ENCODE data around the gene TOX4. TPM values are rescaled to one million over a fixed set of nuclear protein-coding genes. Genes with fewer than 3 reads are reported as not detected.

The TOX4 gene
- total and polyA plus RNA-seq, 2 of the 4 experiments (the other 2 are of a cell fraction), result 26.7 to 56.6 TPM

GRCh38 chr14:21501568-21501967 lies 24.6 kb downstream of the TOX4 start:
- POLR2A ChIA-PET (ENCODE audit: unreplicated experiment), result no interaction called here

More at GRCh38 chr14:21501568-21501967, 24.6 kb downstream of the TOX4 start:
- Histone ChIP-seq H2AFZ (replicated peaks; ENCODE audit: low read length, poor library complexity) (no peak overlapping the region), H3K4me1 (ENCODE audit: control insufficient read depth, insufficient read depth, low read length) (peaks cover 1% of the 10 kb centered on the region), H3K23ac (ENCODE audit: low read depth, low read length) (no peak overlapping the region), H2AK5ac (ENCODE audit: low read depth, low read length) (no peak overlapping the region), H3K4ac (ENCODE audit: low read depth, low read length) (no peak overlapping the region), H2BK5ac (ENCODE audit: low read depth, low read length, poor library complexity, severe bottlenecking) (no peak overlapping the region), H2BK20ac (ENCODE audit: low read depth, low read length) (no peak overlapping the region), H3K18ac (ENCODE audit: low read depth, low read length) (no peak overlapping the region), H4K5ac (ENCODE audit: low read depth, low read length) (no peak overlapping the region), H4K20me1 (ENCODE audit: insufficient read depth, low read length) (no peaks in the 10 kb centered on the region), H3K27me3 (ENCODE audit: control insufficient read depth, insufficient read depth, low read length) (no peaks in the 10 kb centered on the region), H3K56ac (ENCODE audit: extremely low read depth, insufficient read depth, low read length) (no peak overlapping the region), H3K9me1 (ENCODE audit: insufficient read depth, low read length) (peaks cover 7% of the 10 kb centered on the region; the same call in 1 of the 2 replicates), H2BK120ac (ENCODE audit: low read depth, low read length) (no peak overlapping the region), H3K9me3 (ENCODE audit: control insufficient read depth, insufficient read depth, low read length) (no peaks in the 10 kb centered on the region), H4K91ac (ENCODE audit: insufficient read depth, low read depth, low read length) (no peak overlapping the region), H3K4me2 (ENCODE audit: low read depth, low read length) (no peak overlapping the region), H3K36me3 (ENCODE audit: control insufficient read depth, insufficient read depth, low read length) (peaks cover 42% of the 10 kb centered on the region), H3K4me3 (ENCODE audit: insufficient read depth, low read depth, low read length) (no peak overlapping the region), H3K79me1 (ENCODE audit: low read depth in 1 of 2, low read length in 2 of 2) (peaks cover 14 to 23% of the 10 kb centered on the region in 2 experiments), H4K8ac (ENCODE audit: low read depth in 2 of 2, low read length in 2 of 2) (no peak overlapping the region), H2BK15ac (ENCODE audit: low read depth, low read length) (no peak overlapping the region), H3K9ac (ENCODE audit: low read depth, low read length) (no peak overlapping the region), H3K14ac (replicated peaks; ENCODE audit: low read depth, low read length) (no peak overlapping the region), H2AK9ac (replicated peaks; ENCODE audit: low read depth, low read length, poor library complexity) (no peak overlapping the region), H3K27ac (ENCODE audit: insufficient read depth, low read length) (no peak overlapping the region)
- intact Hi-C loops (cut with micrococcal nuclease) (loop anchor here (1.0 kb wide), 1 partner anchor 9 kb away; no protein-coding TSS in a partner anchor), dilution Hi-C loops (cut with HindIII; ENCODE audit: low sequenced_read_pairs, unreplicated experiment) (no loop called here), in situ Hi-C loops (cut with MboI; ENCODE audit: low sequenced_read_pairs) (no loop called here)
- CTCF ChIA-PET, result interaction anchor here (1.4 kb wide), 1 partner anchor 46 kb away, joined by 3 read pairs; the partner anchor contains the start of gene CHD8
- DNase-seq (no peak), ATAC-seq (ENCODE audit: low read depth) (no peak)
- BruUV-seq (replicated peaks), result no TSS peak
- TF ChIP-seq RFX5 (IDR thresholded peaks at IDR 0.05; ENCODE audit: low read depth, low read length), result no peak
- TF ChIP-seq RAD21 (IDR thresholded peaks at IDR 0.05; ENCODE audit: low read length), result no peak
- TF ChIP-seq BHLHE40 (IDR thresholded peaks at IDR 0.05; ENCODE audit: low read depth, low read length), result no peak
- no peak for TF ChIP-seq MXI1 (IDR thresholded peaks at IDR 0.05; ENCODE audit: borderline replicate concordance, low read depth, low read length)
- TF ChIP-seq USF2 (IDR thresholded peaks at IDR 0.05; ENCODE audit: low read depth, low read length), result no peak
- no CpG with 5 or more reads among the region's 5 CpGs for WGBS, 2 experiments (ENCODE audit: extremely low coverage in 2 of 2, insufficient read length in 1 of 2)

Measured in IMR-90 (cell line).